ENCODE results near the gene ALDH3B1. TPM values are rescaled to one million over a fixed set of nuclear protein-coding genes. Genes with fewer than 3 reads are reported as not detected.

Gene ALDH3B1
- total and polyA plus RNA-seq, 4 donors = 1.6 to 7.1 (median 3.4) TPM

DNA sequence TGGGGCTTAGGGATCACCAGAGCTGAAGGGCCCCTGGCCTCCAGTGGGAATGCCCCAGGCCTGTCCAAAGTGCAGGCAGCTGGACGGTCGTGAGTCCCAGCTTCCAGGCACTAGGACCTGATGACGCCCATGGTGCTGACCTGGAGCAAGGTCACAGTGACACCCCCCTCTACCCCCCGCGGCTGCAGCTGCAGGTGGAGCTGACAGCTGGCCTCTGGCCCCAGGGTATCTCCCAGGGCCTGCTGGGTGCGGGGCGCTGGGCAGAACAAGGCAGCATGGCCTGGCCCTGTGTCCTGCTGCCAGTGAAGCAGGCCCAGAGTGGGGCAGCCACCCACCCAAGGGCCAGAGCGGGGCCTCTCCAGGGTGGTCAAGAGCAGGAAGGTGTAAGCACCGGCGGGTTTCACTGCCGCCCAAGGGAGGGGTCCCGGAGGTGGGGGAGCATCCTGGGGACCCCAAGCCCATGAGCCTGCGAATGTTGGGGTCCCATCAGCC, 28.1 kb downstream of the ALDH3B1 start (continued):
- peak; percentile 26 for TF ChIP-seq ZBTB33 (IDR thresholded peaks at IDR 0.05)
- TF ChIP-seq JUND (IDR thresholded peaks at IDR 0.05) = peak; percentile 23 to 63

GRCh38 chr11:68038718-68039525, 28.8 kb downstream of the ALDH3B1 start, which contains the start of gene TCIRG1:
TCIRG1 (plus strand) TSS chr11:68039025; CDS start chr11:68041272, 2,247 bp downstream.
- Histone ChIP-seq H3K36me3 (ENCODE audit: control insufficient read depth in 4 of 4, insufficient read depth in 3 of 4, low read depth in 1 of 4, low read length in 3 of 4) (peaks cover 0 to 7% (median 3%) of the 10 kb centered on the region in 4 donors), H3K27ac (ENCODE audit: low read depth in 1 of 2, low read length in 2 of 2) (peak within 1 kb of the TSS; percentile 93 to 98), H3K9ac (ENCODE audit: low read depth in 1 of 2, low read length in 2 of 2) (peak within 1 kb of the TSS; percentile 82 to 84), H3K27me3 (ENCODE audit: control insufficient read depth in 4 of 4, insufficient read depth in 4 of 4, low read length in 3 of 4) (no peaks in the 10 kb centered on the region), H3K9me3 (ENCODE audit: control insufficient read depth in 4 of 4, low read length in 3 of 4) (no peaks in the 10 kb centered on the region), H3K4me3 (ENCODE audit: low read depth in 1 of 3, low read length in 3 of 3) (peak within 1 kb of the TSS; percentile 79 to 88 (median 80)), H3K4me1 (ENCODE audit: control insufficient read depth in 4 of 4, insufficient read depth in 4 of 4, low read length in 3 of 4) (peaks cover 20 to 51% (median 33%) of the 10 kb centered on the region in 4 donors)
- DNase-seq (ENCODE audit: low spot score) = peak; percentile 82
- 5% methylated on average over 51 of the region's 51 CpGs for WGBS
- TF ChIP-seq, protein P1, sequence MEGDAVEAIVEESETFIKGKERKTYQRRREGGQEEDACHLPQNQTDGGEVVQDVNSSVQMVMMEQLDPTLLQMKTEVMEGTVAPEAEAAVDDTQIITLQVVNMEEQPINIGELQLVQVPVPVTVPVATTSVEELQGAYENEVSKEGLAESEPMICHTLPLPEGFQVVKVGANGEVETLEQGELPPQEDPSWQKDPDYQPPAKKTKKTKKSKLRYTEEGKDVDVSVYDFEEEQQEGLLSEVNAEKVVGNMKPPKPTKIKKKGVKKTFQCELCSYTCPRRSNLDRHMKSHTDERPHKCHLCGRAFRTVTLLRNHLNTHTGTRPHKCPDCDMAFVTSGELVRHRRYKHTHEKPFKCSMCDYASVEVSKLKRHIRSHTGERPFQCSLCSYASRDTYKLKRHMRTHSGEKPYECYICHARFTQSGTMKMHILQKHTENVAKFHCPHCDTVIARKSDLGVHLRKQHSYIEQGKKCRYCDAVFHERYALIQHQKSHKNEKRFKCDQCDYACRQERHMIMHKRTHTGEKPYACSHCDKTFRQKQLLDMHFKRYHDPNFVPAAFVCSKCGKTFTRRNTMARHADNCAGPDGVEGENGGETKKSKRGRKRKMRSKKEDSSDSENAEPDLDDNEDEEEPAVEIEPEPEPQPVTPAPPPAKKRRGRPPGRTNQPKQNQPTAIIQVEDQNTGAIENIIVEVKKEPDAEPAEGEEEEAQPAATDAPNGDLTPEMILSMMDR (IDR thresholded peaks at IDR 0.05; ENCODE audit: low read depth, low read length, missing input control) = peak; percentile 7
- peak; percentile 30 to 48 for TF ChIP-seq RAD21 (IDR thresholded peaks at IDR 0.05)
- TF ChIP-seq TAF1 (conservative IDR thresholded peaks at IDR 0.05) = peak; percentile 83
- no peak for TF ChIP-seq JUND (IDR thresholded peaks at IDR 0.05)
- TF ChIP-seq, protein P2, sequence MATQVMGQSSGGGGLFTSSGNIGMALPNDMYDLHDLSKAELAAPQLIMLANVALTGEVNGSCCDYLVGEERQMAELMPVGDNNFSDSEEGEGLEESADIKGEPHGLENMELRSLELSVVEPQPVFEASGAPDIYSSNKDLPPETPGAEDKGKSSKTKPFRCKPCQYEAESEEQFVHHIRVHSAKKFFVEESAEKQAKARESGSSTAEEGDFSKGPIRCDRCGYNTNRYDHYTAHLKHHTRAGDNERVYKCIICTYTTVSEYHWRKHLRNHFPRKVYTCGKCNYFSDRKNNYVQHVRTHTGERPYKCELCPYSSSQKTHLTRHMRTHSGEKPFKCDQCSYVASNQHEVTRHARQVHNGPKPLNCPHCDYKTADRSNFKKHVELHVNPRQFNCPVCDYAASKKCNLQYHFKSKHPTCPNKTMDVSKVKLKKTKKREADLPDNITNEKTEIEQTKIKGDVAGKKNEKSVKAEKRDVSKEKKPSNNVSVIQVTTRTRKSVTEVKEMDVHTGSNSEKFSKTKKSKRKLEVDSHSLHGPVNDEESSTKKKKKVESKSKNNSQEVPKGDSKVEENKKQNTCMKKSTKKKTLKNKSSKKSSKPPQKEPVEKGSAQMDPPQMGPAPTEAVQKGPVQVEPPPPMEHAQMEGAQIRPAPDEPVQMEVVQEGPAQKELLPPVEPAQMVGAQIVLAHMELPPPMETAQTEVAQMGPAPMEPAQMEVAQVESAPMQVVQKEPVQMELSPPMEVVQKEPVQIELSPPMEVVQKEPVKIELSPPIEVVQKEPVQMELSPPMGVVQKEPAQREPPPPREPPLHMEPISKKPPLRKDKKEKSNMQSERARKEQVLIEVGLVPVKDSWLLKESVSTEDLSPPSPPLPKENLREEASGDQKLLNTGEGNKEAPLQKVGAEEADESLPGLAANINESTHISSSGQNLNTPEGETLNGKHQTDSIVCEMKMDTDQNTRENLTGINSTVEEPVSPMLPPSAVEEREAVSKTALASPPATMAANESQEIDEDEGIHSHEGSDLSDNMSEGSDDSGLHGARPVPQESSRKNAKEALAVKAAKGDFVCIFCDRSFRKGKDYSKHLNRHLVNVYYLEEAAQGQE (IDR thresholded peaks at IDR 0.05) = peak; percentile 44
- peak; percentile 61 for TF ChIP-seq YY1 (IDR thresholded peaks at IDR 0.05)

DNA sequence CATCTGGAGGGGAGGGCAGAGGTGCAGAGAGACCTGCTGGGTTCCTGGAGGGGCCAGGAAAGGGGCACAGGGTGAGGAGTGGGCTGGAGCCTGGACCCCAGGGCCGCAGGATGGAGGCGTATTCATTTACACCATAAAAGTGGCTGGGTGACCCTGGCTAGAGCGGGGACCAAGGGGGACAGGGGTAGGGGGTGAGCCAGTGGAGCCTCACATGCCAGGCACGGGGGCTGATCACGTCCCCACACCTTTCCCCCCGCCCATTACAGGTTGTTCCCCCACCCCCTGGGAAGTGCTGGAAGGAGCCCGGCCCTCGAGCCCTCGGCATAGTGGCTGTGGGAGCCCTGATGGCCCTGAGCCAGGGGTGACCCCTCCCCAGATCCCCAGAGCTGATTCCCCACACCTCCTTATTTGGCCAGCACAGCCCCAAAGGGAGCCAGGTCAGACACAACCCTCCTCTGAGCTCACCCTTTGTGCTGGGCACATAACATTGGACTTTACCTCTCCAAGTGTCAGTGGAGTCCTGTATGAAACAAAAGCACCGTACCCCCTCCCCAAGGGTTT, 29.5 kb downstream of the ALDH3B1 start:
- Histone ChIP-seq H3K9me3 (ENCODE audit: control insufficient read depth in 4 of 4, low read length in 3 of 4) (no peaks in the 10 kb centered on the region), H3K36me3 (ENCODE audit: control insufficient read depth in 4 of 4, insufficient read depth in 3 of 4, low read depth in 1 of 4, low read length in 3 of 4) (peaks cover 0 to 14% (median 4%) of the 10 kb centered on the region in 4 donors), H3K27me3 (ENCODE audit: control insufficient read depth in 4 of 4, insufficient read depth in 4 of 4, low read length in 3 of 4) (no peaks in the 10 kb centered on the region), H3K27ac (ENCODE audit: low read depth in 1 of 2, low read length in 2 of 2) (peak overlapping the region; percentile 93 to 98), H3K4me3 (ENCODE audit: low read depth in 1 of 3, low read length in 3 of 3) (peak overlapping the region; percentile 79 to 88 (median 80)), H3K4me1 (ENCODE audit: control insufficient read depth in 4 of 4, insufficient read depth in 4 of 4, low read length in 3 of 4) (peaks cover 20 to 46% (median 29%) of the 10 kb centered on the region in 4 donors), H3K9ac (ENCODE audit: low read depth in 1 of 2, low read length in 2 of 2) (peak overlapping the region; percentile 80 to 82)
- WGBS = 16% methylated on average over 10 of the region's 10 CpGs
- TF ChIP-seq, protein P2 (IDR thresholded peaks at IDR 0.05) = peak; percentile 19
- TF ChIP-seq SP1 (IDR thresholded peaks at IDR 0.05) (peak; percentile 46), ZBTB33 (IDR thresholded peaks at IDR 0.05) (no peak), HNF4A (conservative IDR thresholded peaks at IDR 0.05) (peak; percentile 54 to 61)
- DNase-seq (ENCODE audit: low spot score) = no peak
